Activated naive CD4-positive, alpha-beta T cell treated with anti-CD3 and anti-CD28 coated beads, Interleukin-2, amount 50 U/mL, for 16 hours (primary cell): ENCODE results near the gene UBAC1.
"Not testable (repeated sequence)": the region's sequence is repeated elsewhere in the genome, so short reads cannot be mapped to it uniquely, and the experiment has no call there.

Experiments used
- DNase-seq: peaks from one replicate; pipeline ENCODE4 v3.0.0-alpha.2; 2020

The UBAC1 gene

DNA sequence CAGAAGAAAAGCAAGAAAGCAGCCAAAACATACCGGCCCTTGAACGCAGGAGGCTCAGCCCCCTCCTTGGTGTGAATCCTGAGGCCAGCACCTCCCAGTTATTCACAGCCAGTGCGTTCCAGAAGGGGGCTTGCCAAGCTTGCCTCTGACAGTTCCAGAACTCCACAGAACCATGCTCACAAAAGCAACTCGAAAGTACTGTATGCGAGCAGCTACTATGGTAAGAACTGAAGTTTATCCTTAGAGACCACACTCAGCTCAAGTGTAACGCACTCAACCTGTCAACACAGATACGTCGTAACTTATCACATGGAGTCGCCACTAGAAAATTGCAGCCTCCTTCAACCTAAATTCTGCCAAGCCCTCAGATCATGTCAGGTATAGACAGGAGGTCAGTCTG is 1.4 kb downstream of the UBAC1 start:
- DNase-seq: no peak

- DNase-seq: no peak
These were observed 2.7 kb downstream of the UBAC1 start for GRCh38 chr9:135958485-135958884.

DNA sequence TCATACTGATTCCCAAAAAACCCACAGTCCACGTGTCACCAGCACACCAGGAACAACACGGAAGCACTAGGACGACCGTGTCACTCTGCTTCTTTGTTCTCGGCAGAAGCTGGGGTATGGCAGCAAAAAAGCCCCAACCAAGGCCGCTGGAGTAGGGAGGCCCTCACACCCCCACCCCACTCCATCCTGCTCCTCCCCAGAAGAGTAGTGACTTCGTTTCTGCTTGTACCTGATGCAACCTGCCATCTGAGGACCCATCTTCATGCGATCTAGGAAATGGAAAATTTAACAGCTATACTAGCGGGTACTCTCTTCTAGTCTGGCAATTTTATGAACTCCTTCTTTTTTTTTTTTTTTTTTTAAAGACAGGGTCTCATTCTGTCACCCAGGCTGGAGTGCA is 3.7 kb downstream of the UBAC1 start:
- DNase-seq: no peak

GRCh38 chr9:135956802-135957174 is 4.4 kb downstream of the UBAC1 start:
- DNase-seq: no peak

DNA sequence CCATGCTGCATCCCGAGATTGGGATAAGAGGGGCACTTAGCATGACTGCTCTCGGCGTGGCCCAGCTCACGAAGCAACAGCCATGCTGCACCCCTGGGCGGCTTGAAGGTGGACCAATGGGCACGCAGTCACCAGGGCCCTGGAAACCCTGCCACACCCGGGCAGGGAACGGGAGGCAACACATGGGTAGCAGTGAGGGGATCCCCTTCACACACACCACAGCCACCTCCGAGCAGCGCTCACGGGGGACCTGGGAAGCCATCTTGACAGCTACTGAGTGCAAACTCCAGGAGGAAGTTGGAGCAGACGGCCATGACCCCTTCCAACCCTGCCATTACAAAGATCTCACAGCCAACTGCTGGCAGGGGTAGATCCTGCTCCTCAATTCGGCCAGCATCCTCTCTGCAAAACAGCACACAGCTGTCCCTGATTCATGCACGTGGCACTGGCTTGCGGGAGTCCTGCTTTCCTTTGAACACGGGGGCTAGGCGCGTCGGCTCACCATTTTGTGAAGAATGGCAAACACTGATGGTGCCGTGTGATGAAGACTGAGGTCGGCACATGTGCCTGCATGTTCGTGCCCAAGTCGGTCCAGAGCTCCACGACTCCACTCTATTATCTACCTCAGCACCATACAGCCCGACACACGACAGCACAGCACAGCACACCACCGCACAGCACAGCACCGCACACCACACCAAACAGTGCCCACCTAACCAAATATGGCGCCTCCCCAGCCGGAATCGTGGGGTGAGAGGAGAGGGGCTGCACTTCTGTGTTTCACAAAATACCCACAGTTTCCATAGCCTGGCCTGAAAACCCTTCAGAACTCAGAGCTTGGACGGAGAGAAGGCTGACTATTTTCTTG is 5.0 kb downstream of the UBAC1 start:
- no peak for DNase-seq

DNA sequence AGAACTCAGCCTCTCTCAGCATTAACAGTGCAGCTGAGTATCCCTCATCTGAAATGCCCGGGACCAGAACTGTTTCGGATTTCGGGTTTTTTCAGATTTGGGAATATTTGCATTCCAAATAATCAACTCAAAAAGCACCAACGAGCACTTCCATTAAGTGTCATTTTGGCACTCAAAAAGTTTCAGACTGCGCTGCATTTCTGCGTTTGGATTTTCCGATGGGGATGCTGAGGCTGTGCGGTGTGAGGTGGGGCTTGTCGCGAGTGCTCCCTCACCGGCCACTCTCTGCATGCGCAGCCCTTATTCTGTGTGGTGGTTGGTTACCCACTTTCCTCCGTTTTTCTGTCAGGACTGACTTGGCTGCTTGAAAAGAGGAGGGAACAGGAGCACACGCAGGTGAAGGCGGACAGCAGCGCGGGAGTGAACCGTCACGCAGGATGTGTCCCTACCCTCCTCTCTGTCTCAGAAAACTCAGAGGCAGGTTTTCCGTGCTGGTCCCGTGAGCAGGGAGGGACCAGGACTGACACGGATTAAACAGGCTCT is 8.4 kb downstream of the UBAC1 start:
- DNase-seq: no peak

- no peak for DNase-seq
These were observed 9.1 kb downstream of the UBAC1 start for GRCh38 chr9:135951889-135952663.

GRCh38 chr9:135951310-135951709 is 9.9 kb downstream of the UBAC1 start:
- DNase-seq: not testable (repeated sequence)

DNA sequence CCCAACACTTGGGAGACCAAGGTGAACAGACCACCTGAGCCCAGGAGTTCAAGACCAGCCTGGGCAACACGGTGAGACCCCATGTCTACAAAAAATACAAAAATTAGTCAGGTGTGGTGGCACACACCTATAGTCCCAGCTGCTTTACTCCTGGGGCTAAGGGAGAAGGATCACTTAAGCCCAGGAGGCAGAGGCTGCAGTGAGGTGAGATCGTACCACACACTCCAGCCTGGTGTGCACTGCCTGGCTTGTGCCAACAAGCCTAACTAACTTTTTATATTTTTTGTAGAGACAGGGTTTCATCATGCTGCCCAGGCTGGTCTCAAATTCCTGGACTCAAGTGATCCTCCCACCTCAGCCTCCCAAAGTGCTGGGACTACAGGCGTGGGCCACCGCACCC is 10.3 kb downstream of the UBAC1 start:
- DNase-seq: not testable (repeated sequence)

DNA sequence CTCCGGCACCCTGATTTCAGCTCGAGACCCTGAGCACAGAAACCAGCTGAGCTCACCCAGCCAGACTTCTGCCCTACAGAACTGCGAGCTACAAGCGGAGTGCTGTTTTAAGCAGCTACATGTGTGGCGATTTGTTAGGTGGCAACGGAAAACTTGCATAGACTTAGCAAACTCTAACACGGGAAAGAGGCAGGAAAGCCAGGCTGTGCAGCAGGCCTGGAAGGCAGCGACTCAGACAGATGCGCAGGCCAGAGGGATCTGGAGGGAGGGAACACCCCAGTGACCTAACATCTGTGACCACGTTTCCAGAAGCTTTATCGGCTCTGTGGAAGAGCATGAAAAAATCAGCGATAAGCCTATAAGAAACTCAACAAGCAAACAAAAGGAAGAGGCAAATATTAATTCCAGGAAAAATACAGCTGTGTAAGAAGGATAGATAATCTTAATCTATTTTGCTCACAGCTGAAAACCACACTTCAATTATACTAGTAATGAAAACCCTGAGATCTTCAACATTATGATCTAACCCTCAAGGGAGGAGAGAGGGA is 11.0 kb downstream of the UBAC1 start:
- DNase-seq: no peak

DNA sequence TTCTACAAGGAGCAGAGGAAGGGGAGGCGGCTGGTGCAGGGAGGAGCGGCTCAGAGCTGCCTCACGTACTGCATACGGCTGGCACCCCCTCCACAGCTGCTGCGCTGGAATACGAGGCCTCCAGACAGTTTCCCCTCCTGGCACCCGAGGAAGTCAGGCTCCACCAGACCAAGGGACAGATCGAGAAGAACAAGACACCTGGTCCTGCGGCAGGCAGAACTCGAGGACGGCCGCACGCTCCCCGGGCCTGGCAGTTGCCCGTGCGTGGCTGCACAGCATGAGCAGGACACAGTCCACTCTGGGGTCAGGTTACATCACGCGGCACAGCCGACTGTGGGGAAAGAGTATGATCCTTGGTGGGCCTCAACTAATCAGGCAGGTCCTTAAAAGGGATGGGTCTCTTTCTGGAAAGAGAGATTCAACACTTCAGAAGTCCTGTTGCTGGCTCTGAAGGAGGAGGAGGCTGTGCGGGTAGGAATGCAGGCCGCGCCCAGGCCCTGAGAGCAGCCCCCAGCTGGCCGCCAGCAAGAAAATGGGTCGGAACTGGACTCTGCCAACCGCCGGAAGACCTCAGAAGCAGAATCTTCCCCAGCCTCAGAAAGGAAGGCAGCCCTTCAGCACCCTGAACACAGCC is 11.6 kb downstream of the UBAC1 start:
- no peak for DNase-seq

GRCh38 chr9:135948968-135949367 is 12.2 kb downstream of the UBAC1 start:
- no peak for DNase-seq

- no peak for DNase-seq
These were observed 12.7 kb downstream of the UBAC1 start for GRCh38 chr9:135948446-135948845.

DNA sequence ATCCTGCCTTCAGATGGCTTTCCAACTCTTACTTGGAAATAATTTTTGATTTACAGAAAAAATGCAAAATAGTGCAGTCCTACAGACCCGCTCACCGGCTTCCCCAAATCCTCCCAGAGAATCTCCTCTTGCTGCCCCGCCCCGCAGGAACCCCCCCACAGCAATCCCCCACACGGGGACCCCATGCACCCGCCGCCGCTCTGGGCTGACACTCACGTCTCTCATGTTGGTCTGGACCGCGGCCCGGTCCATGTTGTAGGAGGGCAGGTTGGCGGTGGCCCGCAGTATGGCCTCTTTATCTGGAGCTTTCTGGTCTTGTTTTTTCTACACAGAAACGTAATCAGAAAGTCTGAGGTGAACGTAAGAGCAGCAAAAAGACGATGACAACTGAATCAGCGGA is 13.6 kb downstream of the UBAC1 start:
- no peak for DNase-seq

DNA sequence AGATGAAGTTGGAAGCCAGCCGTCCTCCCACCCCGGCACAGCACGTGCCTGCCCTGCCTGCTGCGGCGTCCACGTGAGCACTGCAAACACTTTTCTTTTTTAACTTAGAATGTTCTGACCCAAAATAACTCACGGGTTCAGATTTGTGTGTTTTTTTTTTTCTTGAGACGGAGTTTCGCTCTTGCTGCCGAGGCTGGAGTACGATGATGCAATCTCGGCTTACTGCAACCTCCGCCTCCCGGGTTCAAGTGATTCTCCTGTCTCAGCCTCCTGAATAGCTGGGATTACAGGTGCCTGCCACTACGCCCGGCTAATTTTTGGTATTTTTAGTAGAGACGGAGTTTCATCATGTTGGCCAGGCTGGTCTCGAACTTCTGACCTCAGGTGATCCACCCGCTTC is 14.1 kb downstream of the UBAC1 start:
- DNase-seq: not testable (repeated sequence)

- DNase-seq: no peak
These were observed 14.7 kb downstream of the UBAC1 start for GRCh38 chr9:135946392-135946994.

- DNase-seq: no peak
These were observed 15.2 kb downstream of the UBAC1 start for GRCh38 chr9:135945969-135946368.

- no peak for DNase-seq
These were observed 16.5 kb downstream of the UBAC1 start for GRCh38 chr9:135944444-135945252.

DNA sequence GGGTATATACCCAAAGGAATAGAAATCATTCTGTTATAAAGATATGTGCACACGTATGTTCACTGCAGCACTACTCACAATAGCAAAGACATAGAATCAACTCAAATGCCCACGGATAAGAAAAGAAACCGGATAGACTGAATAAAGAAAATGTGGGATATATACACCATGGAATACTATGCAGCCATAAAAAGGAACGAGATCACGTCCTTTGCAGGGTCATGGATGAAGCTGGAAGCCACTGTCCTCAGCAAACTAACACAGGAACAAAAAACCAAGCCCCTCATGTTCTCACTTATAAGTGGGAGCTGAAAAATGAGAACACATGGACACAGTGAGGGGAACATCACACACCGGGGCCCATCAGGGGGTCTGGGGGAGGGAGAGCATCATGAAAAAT is 17.6 kb downstream of the UBAC1 start:
- DNase-seq: not testable (repeated sequence)

DNA sequence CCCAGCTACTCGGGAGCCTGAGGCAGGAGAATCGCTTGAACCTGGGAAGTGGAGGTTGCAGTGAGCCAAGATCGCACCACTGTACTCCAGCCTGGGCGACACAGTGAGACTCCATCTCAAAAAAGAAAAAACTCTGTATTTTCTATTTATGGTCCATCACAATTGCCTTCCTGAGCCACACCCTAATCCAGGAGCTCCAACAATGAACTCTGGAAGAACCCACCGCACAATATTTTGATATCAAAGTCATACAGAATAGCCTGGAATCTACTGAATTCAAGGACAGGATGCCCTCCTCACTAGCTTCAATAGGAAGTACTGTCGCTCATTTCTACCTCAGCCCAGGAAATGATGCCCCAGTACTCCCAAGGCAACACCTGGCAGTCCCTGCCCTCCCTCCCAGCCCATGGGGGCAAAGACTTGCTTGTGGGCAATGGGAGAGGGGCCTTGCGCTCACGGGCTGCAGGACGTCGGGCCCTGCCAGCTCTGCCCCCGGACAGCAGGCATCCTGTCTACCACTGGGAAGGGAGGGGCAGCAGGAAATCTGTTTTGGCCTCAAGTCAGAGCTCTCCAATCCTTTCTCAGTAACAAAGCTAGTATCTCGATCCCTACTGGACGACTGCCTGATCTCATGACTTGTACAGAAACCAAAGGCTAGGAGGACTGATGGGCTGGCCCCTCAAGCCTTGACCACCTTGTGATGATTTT is 19.7 kb downstream of the UBAC1 start:
- no peak for DNase-seq
